HFFc6 (cell line): Measurements from ENCODE around the gene SKIC8. TPM values are rescaled to one million over a fixed set of nuclear protein-coding genes. Genes with fewer than 3 reads are reported as not detected.
A peak's percentile ranks its signal among the peaks of the same experiment; 100 is the strongest.

Experiments used
- DNase-seq: peaks from one replicate; pipeline ENCODE4 v3.0.0-alpha.2; 2018
- H3K27ac Mint-ChIP-seq: 2 replicates; pipeline ENCODE4 v1.8.0; 2020; ENCODE audit warnings: mild to moderate bottlenecking, mixed read lengths
- H3K27me3 Mint-ChIP-seq: 2 replicates; pipeline ENCODE4 v1.8.0; 2021; ENCODE audit warnings: mild to moderate bottlenecking, moderate library complexity, mixed read lengths; ENCODE audit not compliant: insufficient read depth
- H3K36me3 Mint-ChIP-seq: 2 replicates; pipeline ENCODE4 v1.8.0; 2021; ENCODE audit warnings: low read depth, mixed read lengths
- H3K4me1 Mint-ChIP-seq: 2 replicates; pipeline ENCODE4 v1.8.0; 2020; ENCODE audit warnings: low read depth, mixed read lengths
- H3K4me3 Mint-ChIP-seq: 2 replicates; pipeline ENCODE4 v1.8.0; 2020; ENCODE audit warnings: mild to moderate bottlenecking, moderate library complexity, mixed read lengths
- H3K9me3 Mint-ChIP-seq: 2 replicates; pipeline ENCODE4 v1.8.0; 2020; ENCODE audit warnings: mild to moderate bottlenecking, mixed read lengths
- long read RNA-seq: library from polyadenylated mRNA; unstranded; transcript quantifications from one replicate; pipeline ENCODE4 v2.0.0, GENCODE V29; 2019
- total RNA-seq, 6 experiments: library from RNA; stranded (reverse); fragmentation: NEBNext Ultra II Directional; extraction: Animal tissue kit (Norgen Biotek cat#: 25700); gene quantifications; 2 replicates in 1 of 6; 3 replicates in 5 of 6; pipeline ENCODE4 v1.2.3, GENCODE V29; 2021
- TF ChIP-seq, protein P1 (sequence below): fragments of 200-600 bp; sonication (generic); IDR thresholded peaks from 2 replicates; pipeline ENCODE4 v1.5.0; 2021; ENCODE audit warnings: antibody characterized with exemption, mild to moderate bottlenecking

Gene SKIC8
- total RNA-seq: 10 to 100 TPM; 43.9 to 48.1 (median 47.0) TPM
- long read RNA-seq, transcript WDR61-201 (11 exons, 1,387 nt): major isoform, 58 of 73 reads
- long read RNA-seq, partial matches to known transcripts: 3 of 73 reads
- long read RNA-seq, other reads (novel, unspliced or antisense): 8 of 73 reads

DNA sequence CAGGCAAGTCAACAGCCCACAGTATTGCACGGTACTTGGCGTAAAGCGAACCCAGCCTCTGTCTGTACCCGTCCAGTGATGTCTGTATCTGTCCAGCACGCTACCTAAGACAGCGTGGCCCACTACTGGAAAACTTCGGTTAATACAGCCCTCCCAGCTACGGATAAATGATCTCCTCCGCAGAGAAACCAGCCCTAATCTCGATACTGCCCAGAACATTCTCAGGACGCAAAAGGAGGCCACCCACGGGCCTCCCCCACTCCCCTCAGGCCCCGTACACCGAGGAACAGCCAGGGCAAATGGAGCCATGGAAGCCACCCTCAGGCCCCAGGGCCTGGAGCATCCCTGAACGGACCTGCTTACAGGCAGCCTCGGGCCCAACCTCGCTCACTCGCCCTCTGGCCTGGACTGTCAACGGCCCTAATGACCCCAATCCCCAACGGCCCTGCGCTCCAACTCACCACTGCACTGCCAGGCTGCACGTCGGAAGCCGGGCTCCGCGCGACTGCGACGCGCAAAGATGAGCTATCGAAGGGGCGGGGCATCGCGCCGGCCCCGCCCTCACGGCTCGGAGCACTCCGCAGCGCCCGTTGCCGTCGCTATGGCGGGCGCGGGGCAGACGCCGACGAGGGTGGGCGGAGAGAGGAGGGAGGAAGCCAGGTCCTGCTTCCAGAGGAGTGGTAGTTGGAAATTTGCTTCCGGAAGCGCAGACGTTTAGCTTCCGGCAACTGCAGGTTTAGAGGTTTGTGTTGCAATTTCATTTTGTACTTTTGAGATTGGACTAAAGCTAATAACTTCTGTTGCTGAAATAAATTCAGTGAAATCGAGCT is at the start of gene SKIC8:
SKIC8 (minus strand) TSS at position 509 of the 830 bp plus-strand sequence. CDS start 3,923 bp downstream, outside the sequence.
- TF ChIP-seq, protein P1, sequence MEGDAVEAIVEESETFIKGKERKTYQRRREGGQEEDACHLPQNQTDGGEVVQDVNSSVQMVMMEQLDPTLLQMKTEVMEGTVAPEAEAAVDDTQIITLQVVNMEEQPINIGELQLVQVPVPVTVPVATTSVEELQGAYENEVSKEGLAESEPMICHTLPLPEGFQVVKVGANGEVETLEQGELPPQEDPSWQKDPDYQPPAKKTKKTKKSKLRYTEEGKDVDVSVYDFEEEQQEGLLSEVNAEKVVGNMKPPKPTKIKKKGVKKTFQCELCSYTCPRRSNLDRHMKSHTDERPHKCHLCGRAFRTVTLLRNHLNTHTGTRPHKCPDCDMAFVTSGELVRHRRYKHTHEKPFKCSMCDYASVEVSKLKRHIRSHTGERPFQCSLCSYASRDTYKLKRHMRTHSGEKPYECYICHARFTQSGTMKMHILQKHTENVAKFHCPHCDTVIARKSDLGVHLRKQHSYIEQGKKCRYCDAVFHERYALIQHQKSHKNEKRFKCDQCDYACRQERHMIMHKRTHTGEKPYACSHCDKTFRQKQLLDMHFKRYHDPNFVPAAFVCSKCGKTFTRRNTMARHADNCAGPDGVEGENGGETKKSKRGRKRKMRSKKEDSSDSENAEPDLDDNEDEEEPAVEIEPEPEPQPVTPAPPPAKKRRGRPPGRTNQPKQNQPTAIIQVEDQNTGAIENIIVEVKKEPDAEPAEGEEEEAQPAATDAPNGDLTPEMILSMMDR: peak; percentile 36
- H3K4me1 Mint-ChIP-seq: peaks cover 45% of the 10 kb centered on the region
- peaks cover 2% of the 10 kb centered on the region for H3K27me3 Mint-ChIP-seq
- peak within 1 kb of the TSS; percentile 90 for H3K27ac Mint-ChIP-seq
- H3K36me3 Mint-ChIP-seq: 0 out of 2 replicates have a peak, but pooled peaks cover 13% of the 10 kb centered on the region
- peak; percentile 86 for DNase-seq
- H3K9me3 Mint-ChIP-seq: no peaks in the 10 kb centered on the region
- H3K4me3 Mint-ChIP-seq: peak within 1 kb of the TSS; percentile 96

- Mint-ChIP-seq H3K27ac (no peak overlapping the region), H3K27me3 (peaks cover 40% of the 10 kb centered on the region)
Measured at GRCh38 chr15:78347586-78348543, 48.5 kb upstream of the SKIC8 start.

GRCh38 chr15:78345396-78346125 is 46.2 kb upstream of the SKIC8 start:
- Mint-ChIP-seq H3K4me3 (no peak overlapping the region), H3K27ac (no peak overlapping the region), H3K4me1 (no peaks in the 10 kb centered on the region), H3K36me3 (no peaks in the 10 kb centered on the region), H3K27me3 (peaks cover 51% of the 10 kb centered on the region), H3K9me3 (no peaks in the 10 kb centered on the region)
- no peak for DNase-seq
- TF ChIP-seq, protein P1: no peak

More at GRCh38 chr15:78347586-78348543, 48.5 kb upstream of the SKIC8 start:
- H3K4me1 Mint-ChIP-seq: no peaks in the 10 kb centered on the region
- no peaks in the 10 kb centered on the region; the same call in 1 of the 2 replicates for H3K9me3 Mint-ChIP-seq
- H3K36me3 Mint-ChIP-seq: no peaks in the 10 kb centered on the region
- H3K4me3 Mint-ChIP-seq: no peak overlapping the region
- DNase-seq: no peak
- TF ChIP-seq, protein P1: no peak

- TF ChIP-seq, protein P1: no peak
- no peak for DNase-seq
- H3K9me3 Mint-ChIP-seq: no peaks in the 10 kb centered on the region
- peaks cover 60% of the 10 kb centered on the region for H3K27me3 Mint-ChIP-seq
- no peaks in the 10 kb centered on the region for H3K4me1 Mint-ChIP-seq
- no peak overlapping the region for H3K27ac Mint-ChIP-seq
- H3K36me3 Mint-ChIP-seq: no peaks in the 10 kb centered on the region
- no peak overlapping the region for H3K4me3 Mint-ChIP-seq
Measured at GRCh38 chr15:78343276-78344060, 44.1 kb upstream of the SKIC8 start.
